ENCODE data around the gene DLD.

DNA sequence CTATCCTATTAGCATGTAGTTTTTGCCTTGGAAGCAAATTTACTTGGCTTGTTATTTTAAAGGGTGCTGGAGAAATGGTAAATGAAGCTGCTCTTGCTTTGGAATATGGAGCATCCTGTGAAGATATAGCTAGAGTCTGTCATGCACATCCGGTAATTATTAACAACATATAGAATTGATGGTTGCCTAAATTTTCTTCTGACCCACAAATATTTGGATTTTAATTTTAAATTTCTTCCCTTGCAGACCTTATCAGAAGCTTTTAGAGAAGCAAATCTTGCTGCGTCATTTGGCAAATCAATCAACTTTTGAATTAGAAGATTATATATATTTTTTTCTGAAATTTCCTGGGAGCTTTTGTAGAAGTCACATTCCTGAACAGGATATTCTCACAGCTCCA is 28.0 kb downstream of the DLD start:
- TF ChIP-seq, protein P1, sequence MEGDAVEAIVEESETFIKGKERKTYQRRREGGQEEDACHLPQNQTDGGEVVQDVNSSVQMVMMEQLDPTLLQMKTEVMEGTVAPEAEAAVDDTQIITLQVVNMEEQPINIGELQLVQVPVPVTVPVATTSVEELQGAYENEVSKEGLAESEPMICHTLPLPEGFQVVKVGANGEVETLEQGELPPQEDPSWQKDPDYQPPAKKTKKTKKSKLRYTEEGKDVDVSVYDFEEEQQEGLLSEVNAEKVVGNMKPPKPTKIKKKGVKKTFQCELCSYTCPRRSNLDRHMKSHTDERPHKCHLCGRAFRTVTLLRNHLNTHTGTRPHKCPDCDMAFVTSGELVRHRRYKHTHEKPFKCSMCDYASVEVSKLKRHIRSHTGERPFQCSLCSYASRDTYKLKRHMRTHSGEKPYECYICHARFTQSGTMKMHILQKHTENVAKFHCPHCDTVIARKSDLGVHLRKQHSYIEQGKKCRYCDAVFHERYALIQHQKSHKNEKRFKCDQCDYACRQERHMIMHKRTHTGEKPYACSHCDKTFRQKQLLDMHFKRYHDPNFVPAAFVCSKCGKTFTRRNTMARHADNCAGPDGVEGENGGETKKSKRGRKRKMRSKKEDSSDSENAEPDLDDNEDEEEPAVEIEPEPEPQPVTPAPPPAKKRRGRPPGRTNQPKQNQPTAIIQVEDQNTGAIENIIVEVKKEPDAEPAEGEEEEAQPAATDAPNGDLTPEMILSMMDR (conservative IDR thresholded peaks at IDR 0.05; ENCODE audit: low read length) = no peak
- TF ChIP-seq EZH2phosphoT487 (IDR thresholded peaks at IDR 0.05; ENCODE audit: borderline replicate concordance, low read depth, low read length) = no peak
